OCI-LY3 (cell line): ENCODE data around the gene CD96.

Source experiments
- CTCF ChIP-seq: fragments of 200-600, 300-600 bp; sonication (generic); IDR thresholded peaks from 2 replicates; pipeline ENCODE4 v1.5.1; 2014; ENCODE audit warnings: antibody characterized with exemption, low read length, low read depth
- EZH2phosphoT487 ChIP-seq: fragments of 200-600 bp; shearing (Covaris generic); IDR thresholded peaks from 2 replicates; pipeline ENCODE4 v1.6.1; 2018; ENCODE audit warnings: antibody characterized with exemption, mixed run types, low read depth

- TF ChIP-seq CTCF (no peak), EZH2phosphoT487 (no peak)
These were observed 63.5 kb downstream of the CD96 start for GRCh38 chr3:111605493-111605892.
